Ovary (tissue), 3 donors: Measurements from ENCODE around the gene FAM53C.

ENCODE experiments used
- CTCF ChIP-seq, 3 donors: fragments of 450-650 bp in 2 of 3; fragments of 200-600 bp in 1 of 3; IDR thresholded peaks; one replicate each; pipeline versions ENCODE4 v1.5.1 to v1.8.0; 2016 to 2022; ENCODE audit warnings: antibody characterized with exemption in 3 of 3, mild to moderate bottlenecking in 1 of 3
- EP300 ChIP-seq: sonication (generic); formaldehyde crosslinking; IDR thresholded peaks from one replicate; pipeline ENCODE4 v1.6.1; 2017; ENCODE audit warnings: antibody characterized with exemption
- POLR2A ChIP-seq: fragments of 450-650 bp; IDR thresholded peaks from one replicate; pipeline ENCODE4 v1.6.1; 2017; ENCODE audit warnings: antibody characterized with exemption, mild to moderate bottlenecking, moderate library complexity
- donor health status: DM: no; HTN: no; CAD: no.

GRCh38 chr5:138364576-138364975 lies 26.5 kb downstream of the FAM53C start:
- TF ChIP-seq CTCF (IDR thresholded peaks at IDR 0.05) (no peak), POLR2A (no peak), EP300 (no peak)
